CD4-positive, alpha-beta T cell treated with Interleukin-15 for 4 hours (primary cell): ENCODE results near the gene GLT8D1.
"Not testable (repeated sequence)": the region's sequence is repeated elsewhere in the genome, so short reads cannot be mapped to it uniquely, and the experiment has no call there.

ENCODE experiments used
- DNase-seq: peaks from one replicate; pipeline ENCODE4 v3.0.0-alpha.2; 2020; ENCODE audit warnings: low spot score

Gene GLT8D1, protein sequence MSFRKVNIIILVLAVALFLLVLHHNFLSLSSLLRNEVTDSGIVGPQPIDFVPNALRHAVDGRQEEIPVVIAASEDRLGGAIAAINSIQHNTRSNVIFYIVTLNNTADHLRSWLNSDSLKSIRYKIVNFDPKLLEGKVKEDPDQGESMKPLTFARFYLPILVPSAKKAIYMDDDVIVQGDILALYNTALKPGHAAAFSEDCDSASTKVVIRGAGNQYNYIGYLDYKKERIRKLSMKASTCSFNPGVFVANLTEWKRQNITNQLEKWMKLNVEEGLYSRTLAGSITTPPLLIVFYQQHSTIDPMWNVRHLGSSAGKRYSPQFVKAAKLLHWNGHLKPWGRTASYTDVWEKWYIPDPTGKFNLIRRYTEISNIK

DNA sequence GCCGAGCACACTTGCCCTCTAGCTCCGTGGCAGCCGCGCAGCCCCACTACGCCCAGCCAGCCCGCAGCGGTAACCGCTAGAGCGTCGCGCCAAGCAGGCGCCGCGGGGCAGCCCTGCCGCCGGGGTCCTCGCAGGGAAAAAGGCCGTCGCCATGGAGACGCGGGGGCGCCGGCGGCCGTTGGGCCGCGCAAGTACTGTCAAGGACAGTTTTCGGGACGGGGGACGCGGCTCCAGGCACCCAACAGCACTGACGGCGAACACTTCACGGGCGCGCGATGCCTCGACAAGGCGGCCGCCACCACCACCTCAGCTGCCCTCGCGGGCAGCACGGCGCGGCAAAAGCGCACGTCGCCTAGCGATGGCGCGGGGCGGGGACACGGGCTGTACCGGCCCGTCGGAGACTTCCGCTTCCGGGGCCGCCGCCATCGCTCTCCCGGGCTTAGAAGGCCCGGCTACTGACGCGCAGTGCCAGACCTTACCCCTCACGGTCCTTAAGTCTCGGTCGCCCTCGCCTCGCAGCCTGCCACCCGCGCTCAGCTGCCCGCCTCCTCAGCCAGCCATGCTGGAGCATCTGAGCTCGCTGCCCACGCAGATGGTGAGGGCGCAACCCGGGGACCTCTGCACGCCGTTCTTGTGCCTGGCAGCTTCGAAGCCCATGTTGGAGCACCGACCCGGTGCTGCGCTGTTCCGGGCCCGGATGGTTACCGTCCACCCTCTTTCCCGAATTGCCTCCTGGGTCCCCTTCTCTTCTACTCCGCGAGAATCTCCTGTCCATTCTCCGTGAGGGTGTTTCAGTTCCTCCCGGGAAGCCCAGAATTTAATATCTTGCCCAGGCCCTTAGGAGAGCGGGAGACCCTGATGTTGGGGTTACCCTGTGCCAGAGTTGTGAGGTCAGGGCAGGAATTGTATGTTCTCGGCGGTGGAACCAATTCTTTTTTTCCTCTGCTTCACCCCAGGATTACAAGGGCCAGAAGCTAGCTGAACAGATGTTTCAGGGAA, at the start of gene GLT8D1, which contains the start of gene SPCS1:
Gene GLT8D1, minus strand, starts transcription at position 104 of the 999 bp plus-strand sequence. CDS start 5,331 bp downstream, outside the sequence.
Gene SPCS1, plus strand, starts transcription at position 419 of the 999 bp plus-strand sequence. Its CDS starts 141 bp downstream, at position 560.
- peak; percentile 78 for DNase-seq

DNA sequence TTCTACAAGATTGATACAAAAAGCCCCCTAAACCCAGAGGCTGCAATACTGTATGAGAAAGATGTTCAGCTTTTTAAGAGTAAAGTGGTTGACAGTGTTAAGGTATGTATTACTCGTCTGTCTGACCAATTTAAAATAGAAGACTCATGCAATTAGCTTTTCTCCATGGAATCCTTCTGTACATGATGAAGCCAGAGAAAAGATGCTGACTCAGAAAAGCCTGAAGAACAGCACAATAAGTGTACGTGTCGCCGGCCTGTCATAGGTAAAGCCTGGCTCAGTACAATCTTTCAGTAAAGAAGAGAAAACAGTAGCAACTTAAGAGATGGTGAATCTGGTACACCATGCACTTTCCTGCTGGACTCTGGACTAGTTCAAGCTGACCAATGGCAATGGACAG, 48.8 kb upstream of the GLT8D1 start:
- no peak for DNase-seq

- no peak for DNase-seq
Measured at GRCh38 chr3:52752045-52752660, 46.6 kb upstream of the GLT8D1 start.

DNA sequence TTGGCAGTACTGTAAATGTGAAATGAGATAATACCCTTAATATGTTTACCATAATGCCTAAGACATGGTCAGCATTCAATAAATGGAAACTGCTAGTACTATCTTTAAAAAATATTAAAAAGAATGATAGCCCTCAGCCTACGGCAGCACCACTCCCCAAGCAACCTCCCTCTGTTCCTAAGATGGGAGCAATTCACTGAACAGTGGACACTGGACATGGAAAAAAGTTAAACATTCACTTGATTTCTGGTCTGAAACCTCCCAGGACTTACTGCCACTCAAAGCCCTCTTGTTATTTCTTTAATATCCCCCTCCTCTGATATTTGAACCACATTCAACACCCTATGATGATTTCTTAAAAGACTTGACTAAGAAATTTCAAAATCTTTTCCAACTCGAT, 38.1 kb upstream of the GLT8D1 start:
- DNase-seq = no peak

GRCh38 chr3:52743152-52743551, 37.6 kb upstream of the GLT8D1 start:
- DNase-seq = no peak

GRCh38 chr3:52742418-52743041, 36.9 kb upstream of the GLT8D1 start:
- peak; percentile 32 for DNase-seq

GRCh38 chr3:52739730-52740129, 34.1 kb upstream of the GLT8D1 start:
- DNase-seq = no peak

DNA sequence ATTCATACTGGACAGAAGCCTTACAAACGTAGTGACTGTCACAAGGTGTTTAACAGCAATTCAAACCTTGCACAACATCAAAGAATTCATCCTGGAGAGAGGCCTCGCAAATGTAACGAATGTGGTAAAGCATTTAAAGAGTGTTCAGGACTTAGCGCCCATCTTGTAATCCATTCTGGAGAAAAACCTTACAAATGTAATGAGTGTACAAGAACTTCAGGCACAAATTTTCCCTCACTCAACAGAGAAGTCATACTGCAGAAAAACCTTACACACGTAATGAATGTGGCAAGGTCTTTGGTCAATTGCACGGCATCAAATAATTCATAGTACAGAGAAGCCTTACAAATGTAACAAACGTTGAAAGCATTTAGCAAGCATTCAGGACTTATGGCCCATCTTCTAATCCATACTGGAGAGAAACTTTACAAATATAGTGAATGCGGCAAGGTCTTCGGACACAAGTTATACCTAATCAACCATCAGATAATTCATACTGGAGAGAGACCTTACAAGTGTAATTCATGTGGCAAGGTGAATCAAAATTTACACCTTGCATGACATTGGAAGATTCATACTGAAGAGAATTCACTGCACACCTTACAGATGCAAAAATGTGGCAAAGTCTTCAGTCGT, 27.8 kb upstream of the GLT8D1 start:
- no peak for DNase-seq

- DNase-seq = no peak
Measured at GRCh38 chr3:52731590-52731989, 26.0 kb upstream of the GLT8D1 start.

DNA sequence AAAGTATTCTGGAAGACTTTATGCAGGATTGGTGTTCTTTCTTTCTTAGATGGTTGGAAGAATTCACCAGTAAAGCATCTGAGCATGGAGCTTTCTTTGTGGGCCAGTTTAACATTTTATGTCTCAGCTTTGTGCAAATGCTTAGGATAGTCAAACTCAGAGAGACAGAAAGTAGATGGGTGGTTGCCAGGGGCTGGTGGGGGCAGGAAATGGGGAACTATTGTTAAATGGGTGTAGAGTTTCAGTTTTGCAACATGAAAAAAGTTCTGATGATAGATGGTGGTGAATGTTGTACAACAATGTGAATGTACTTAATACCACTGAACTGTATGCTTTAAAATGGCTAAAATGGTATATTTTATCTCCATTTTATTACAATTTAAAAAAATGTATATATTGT, 25.1 kb upstream of the GLT8D1 start:
- no peak for DNase-seq

DNA sequence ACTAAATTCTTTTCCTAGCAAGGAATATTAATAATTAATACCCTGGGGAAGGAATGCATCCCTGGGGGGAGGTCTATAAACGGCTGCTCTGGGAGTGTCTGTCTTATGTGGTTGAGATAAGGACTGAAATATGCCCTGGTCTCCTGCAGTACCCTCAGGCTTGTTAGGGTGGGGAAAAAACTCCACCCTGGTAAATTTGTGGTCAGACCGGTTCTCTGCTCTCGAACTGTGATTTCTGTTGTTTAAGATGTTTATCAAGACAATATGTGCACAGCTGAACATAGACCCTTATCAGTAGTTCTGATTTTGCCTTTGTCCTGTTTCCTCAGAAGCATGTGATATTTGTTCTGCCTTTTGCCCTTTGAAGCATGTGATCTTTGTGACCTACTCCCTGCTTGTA, 23.2 kb upstream of the GLT8D1 start:
- not testable (repeated sequence) for DNase-seq

DNA sequence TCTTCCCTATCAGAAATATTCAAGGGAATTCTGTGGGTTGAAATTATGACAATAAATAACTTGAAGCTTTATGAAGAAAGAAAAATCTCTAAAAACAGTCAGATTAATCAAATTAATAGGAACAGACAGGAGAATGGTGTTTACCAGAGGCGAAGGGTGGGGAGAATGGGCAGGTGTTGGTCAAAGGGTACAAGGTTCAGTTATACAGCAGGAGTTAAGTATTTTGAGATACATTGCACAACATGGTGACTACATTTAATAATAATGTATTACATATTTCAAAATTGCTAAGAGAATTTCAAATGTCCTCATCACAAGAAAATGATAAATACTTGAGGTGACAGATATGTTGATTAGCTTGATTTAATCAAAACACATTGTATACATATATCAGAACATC, 18.9 kb upstream of the GLT8D1 start:
- no peak for DNase-seq

- DNase-seq = no peak
Measured at GRCh38 chr3:52723935-52724334, 18.3 kb upstream of the GLT8D1 start.

GRCh38 chr3:52722491-52722890, 16.9 kb upstream of the GLT8D1 start:
- no peak for DNase-seq

- no peak for DNase-seq
Measured at GRCh38 chr3:52721730-52722008, 16.1 kb upstream of the GLT8D1 start.

GRCh38 chr3:52721002-52721729, 15.6 kb upstream of the GLT8D1 start:
- peak; percentile 12 for DNase-seq

DNA sequence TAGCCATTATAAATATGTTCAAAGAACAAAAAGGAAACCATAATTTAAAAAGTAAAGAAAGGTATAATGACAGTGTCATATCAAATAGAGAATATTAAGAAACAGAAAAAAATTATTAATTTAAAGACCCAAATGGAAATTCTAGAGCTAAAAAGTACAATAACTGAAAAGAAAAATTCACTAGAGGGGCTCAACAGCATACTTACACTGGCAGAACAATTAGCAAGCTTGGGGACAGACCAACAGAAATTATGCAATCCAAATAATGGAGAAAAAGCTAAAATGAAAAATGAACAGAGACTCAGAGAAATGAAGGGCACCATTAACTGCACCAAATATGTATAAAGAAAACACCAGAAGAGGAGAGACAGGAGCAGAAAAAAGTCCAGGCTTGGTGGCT, 14.0 kb upstream of the GLT8D1 start:
- DNase-seq = no peak

DNA sequence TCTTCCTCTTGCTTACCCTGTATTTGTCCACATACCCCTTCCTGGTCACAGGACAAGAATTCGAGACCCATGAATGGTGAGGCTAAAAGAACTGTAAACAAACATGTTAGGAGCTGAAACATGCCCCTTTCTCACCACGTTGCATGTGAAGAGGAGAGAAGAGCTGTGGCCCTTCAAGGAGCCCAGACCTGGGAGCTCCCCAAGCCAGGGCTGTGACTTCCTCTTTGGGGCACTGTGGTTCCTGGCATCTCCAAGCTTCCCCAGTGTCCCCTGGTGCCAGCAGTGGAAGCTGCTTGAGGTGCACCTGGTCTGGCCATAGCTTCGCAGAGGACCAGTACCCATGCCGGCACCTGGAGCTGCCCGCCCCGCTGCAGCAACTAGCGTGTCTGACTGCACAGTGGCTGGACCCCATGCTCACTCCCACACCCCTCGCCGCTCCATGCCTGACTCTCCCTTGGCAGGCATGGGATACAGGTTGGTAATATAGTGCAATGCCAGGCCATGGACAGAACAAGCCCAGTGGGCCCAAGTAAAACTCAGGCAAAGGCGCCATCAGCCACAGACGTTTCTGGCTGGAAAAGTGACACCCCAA, 10.2 kb upstream of the GLT8D1 start:
- DNase-seq = no peak

GRCh38 chr3:52714335-52715302, 9.0 kb upstream of the GLT8D1 start:
- no peak for DNase-seq
